NCI-H510A treated with DMSO at 0.1 percent for 48 hours (cell line): ENCODE data around the gene KMT5B.
"Not testable (repeated sequence)": the region's sequence is repeated elsewhere in the genome, so short reads cannot be mapped to it uniquely, and the experiment has no call there.

Experiments used
- DNase-seq: peaks from one replicate; lab custom pipeline; 2025; lab: John Stamatoyannopoulos, UW

Gene KMT5B

DNA sequence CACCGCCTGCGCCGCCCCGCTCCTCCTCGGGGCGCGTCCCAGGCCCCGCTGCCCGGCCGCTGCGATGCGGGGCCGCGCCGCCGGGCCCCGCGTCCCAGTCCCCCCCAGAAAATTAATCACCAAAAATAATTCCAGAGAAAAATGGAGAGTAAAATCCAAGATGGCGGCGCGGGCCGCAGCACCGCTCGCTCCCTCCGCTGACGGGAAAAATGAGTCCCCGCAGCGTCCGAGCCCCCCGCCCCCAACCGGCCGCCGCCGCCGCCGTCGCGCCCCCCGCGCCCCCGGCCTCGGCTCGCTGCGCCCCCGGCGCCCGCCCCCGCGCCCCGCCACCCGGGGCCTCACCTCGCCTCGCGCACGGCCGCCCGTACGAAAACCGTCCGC is at the start of gene KMT5B:
TSS of gene KMT5B (minus strand) at position 162 of the 381 bp plus-strand sequence. CDS start 23,220 bp downstream, outside the sequence.
- DNase-seq, result peak; percentile 58

GRCh38 chr11:68262544-68262827 is 49.4 kb upstream of the KMT5B start:
- DNase-seq, result no peak

- DNase-seq, result no peak
These were observed 48.9 kb upstream of the KMT5B start for GRCh38 chr11:68261749-68262543.

DNA sequence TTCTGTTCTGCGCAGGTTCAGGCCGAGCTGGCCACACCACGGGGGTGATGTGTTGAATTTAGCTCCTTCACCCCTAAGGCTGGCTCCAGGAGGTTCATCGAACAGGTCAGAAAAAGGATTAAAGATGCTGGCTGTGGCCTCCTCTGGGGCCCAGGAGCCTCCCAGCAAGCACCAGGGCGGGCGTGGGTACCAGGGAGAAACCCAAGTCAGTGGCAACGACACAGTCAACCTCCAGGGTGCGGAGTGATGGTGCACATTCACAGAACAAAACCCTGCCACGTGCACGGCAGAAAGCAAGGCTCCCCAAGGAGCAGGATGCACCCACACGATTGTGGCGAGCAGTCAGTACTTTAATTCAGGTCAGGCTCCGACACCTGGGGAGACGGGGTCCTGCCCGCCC is 47.9 kb upstream of the KMT5B start:
- no peak for DNase-seq

GRCh38 chr11:68260484-68260883 is 47.4 kb upstream of the KMT5B start:
- no peak for DNase-seq

GRCh38 chr11:68259122-68259959 is 46.2 kb upstream of the KMT5B start:
- no peak for DNase-seq

DNA sequence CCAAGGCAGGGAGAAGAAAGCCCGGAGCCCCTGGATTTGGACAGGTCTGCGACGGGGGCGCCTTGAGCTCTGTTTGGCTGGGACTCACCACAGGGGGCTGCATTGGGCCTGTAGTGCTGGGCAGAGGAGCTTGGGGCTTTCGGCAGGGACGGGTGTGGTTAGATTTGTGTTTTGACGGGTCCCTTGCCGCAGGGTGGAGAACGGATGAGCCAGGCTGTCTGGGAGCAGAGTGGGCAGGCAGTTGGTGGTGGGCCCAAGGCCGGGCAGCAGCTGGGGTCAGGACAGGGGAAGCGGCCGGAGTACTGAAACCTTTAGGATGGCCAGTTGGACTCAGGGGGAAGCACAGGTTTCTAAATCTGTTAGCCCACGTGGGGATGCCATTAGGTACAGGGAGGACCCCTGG is 45.3 kb upstream of the KMT5B start:
- DNase-seq, result no peak

DNA sequence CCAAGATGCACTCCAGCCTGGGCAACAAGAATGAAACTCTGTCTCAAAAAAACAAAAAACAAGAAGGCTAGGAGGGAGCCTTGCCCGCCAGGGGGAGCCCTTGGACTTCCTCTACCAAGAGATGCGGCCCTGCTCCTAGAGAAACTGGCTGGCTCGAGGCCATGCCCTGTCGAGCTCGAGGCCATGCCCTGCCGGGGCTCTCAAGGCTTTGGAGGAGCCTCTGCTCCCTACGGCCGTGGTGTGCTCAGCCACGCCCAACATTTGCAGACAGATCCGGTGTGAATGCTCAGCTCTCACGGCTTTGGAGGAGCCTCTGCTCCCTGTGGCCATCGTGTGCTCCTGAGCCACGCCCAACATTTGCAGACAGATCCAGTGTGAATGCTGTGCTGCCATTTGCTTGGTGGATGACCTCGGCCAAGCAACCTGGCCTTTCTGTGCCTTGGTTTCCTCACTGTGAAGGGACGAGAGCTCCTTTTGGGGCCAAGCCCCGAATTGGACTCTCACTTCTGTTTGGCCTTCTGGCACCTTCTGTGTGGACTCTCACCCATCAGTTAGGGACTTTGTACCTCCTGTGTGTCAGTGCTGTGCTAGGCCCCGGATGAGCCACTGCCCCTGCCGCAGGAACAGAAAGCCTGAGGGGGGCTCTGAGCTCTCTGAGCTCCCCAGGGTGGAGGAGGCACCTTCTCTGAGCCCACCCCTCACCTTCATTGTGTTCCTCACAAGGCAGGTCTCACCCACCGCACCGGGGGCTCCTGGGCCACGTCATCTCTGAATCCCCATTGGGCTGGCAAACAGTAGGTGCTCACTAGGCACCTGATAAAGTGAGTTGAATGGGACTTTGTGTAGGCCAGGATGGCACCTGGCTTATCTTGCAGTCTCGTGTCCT is 44.6 kb upstream of the KMT5B start:
- peak; percentile 96 for DNase-seq

- no peak for DNase-seq
These were observed 43.2 kb upstream of the KMT5B start for GRCh38 chr11:68256331-68256741.

DNA sequence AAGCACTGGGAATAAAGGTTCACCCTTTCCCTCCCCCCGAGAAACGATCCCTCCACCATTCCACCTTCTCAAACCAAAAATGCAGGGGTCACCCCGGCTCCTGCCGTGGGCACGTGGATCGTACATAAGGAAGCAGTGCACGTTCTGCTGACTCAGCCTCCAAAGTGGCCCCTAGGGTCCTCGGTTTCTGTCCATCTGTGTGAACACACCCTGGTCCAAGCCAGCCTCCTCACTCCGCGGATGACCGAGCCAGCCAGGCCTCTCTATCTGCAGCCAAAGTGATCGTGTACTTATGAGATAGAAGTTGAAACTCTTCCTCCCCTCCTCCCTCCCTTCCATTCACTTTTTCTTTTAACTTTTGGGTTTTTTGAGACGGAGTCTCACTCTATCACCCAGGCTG is 42.4 kb upstream of the KMT5B start:
- no peak for DNase-seq

GRCh38 chr11:68254421-68254820 is 41.3 kb upstream of the KMT5B start:
- DNase-seq, result no peak

DNA sequence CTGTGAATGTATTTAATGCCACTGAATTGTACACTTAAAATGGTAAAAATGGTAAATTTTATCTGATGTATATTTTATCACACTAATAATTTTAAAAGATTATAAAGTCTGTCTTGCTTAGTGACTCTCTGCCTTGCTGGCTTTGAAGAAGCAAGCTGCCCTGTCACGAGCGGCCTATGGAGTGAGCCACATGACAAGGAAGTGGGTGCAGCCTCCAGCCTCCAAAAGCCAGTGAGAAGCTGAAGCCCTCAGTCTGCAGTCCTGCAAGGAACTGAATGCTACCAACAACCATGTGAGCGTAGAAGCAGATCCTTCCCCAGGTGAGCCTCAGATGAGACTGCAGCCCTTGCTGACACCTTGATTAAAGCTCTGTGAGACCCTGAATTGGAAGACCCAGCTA is 38.7 kb upstream of the KMT5B start:
- DNase-seq, result no peak

DNA sequence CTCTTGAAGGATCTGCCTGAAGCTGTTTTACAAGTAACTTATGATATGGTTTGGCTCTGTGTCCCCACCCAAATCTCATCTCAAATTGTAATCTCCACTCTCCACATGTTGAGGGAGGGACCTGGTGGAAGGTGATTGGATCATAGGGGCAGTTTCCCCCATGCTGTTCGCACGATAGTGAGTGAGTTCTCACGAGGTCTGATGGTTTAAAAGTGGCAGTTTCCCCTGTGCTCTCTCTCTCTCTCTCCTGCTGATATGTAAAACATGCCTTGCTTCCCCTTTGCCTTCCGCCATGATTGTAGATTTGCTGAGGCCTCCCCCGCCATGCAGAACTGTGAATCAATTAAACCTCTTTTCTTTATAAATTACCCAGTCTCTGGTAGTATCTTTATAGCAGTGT is 31.8 kb upstream of the KMT5B start:
- not testable (repeated sequence) for DNase-seq

GRCh38 chr11:68243847-68244246 is 30.8 kb upstream of the KMT5B start:
- not testable (repeated sequence) for DNase-seq

GRCh38 chr11:68242616-68243015 is 29.5 kb upstream of the KMT5B start:
- DNase-seq, result no peak

DNA sequence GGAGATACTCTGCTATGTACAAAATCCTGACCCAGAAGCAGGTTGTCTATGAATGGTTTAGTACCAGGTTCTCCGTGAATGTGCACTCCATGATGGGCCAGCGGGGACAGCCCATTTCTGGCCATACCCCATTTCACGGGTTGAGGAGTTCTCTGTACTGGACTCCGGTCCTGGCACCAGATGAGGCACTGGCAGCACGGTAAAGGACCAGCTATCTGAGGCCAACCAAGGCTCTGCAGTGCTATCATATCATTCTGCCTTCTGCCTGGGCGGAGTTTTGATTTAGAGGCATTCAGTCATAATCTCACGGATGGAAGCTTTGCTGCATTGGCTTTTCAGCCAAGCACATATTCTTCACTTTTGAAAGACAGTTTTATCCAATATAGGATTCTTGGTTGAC is 18.5 kb upstream of the KMT5B start:
- no peak for DNase-seq

- DNase-seq, result no peak
These were observed 16.5 kb upstream of the KMT5B start for GRCh38 chr11:68229601-68230000.

DNA sequence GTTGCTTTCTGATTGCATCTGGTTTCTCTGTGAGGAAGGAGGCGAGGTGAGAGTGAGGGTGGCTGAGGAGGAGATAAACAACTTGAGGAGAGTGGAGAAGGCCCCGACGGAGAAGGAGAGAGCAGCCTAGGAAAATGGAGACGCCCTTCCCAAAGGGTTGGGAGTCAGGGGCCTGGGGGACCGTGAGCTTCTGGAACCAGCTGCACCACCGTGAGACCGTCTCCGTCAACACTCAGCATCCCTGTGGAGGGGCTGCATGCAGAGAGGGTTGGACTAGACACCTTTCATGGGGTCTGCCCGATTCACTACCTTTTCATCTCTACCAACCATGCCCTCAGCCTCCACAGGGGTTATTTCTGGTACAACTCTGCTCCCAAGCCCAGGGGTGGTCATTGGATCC is 13.3 kb upstream of the KMT5B start:
- DNase-seq, result no peak

- DNase-seq, result no peak
These were observed 11.5 kb upstream of the KMT5B start for GRCh38 chr11:68224606-68225005.

- DNase-seq, result no peak
These were observed 10.2 kb upstream of the KMT5B start for GRCh38 chr11:68223275-68223674.

GRCh38 chr11:68221406-68221805 is 8.3 kb upstream of the KMT5B start:
- no peak for DNase-seq

- peak; percentile 62 for DNase-seq
These were observed 3.3 kb upstream of the KMT5B start for GRCh38 chr11:68216171-68216938.
